Measurements from ENCODE around the gene INTS1.

The INTS1 gene

GRCh38 chr7:1503816-1504775 lies at the start of gene INTS1:
Gene INTS1, minus strand, starts transcription at chr7:1504389. Its CDS starts 429 bp downstream, at chr7:1503960.
- FAIRE-seq: peak; percentile 41

- FAIRE-seq: no peak
These were observed 49.5 kb upstream of the INTS1 start for GRCh38 chr7:1553512-1554210.

- FAIRE-seq: no peak
These were observed 48.0 kb upstream of the INTS1 start for GRCh38 chr7:1552200-1552599.

GRCh38 chr7:1550846-1551155 lies 46.6 kb upstream of the INTS1 start:
- no peak for FAIRE-seq

GRCh38 chr7:1550005-1550845 lies 46.0 kb upstream of the INTS1 start:
- FAIRE-seq: no peak

- no peak for FAIRE-seq
These were observed 45.3 kb upstream of the INTS1 start for GRCh38 chr7:1549357-1550004.

- FAIRE-seq: no peak
These were observed 44.8 kb upstream of the INTS1 start for GRCh38 chr7:1548944-1549343.

- FAIRE-seq: no peak
These were observed 44.2 kb upstream of the INTS1 start for GRCh38 chr7:1548438-1548831.

- no peak for FAIRE-seq
These were observed 43.7 kb upstream of the INTS1 start for GRCh38 chr7:1547777-1548437.

GRCh38 chr7:1546909-1547776 lies 43.0 kb upstream of the INTS1 start:
- no peak for FAIRE-seq

- FAIRE-seq: no peak
These were observed 42.2 kb upstream of the INTS1 start for GRCh38 chr7:1546274-1546908.

- FAIRE-seq: no peak
These were observed 41.4 kb upstream of the INTS1 start for GRCh38 chr7:1545417-1546246.

GRCh38 chr7:1544896-1545416 lies 40.8 kb upstream of the INTS1 start:
- no peak for FAIRE-seq

GRCh38 chr7:1544178-1544895 lies 40.1 kb upstream of the INTS1 start:
- no peak for FAIRE-seq

GRCh38 chr7:1543826-1544177 lies 39.6 kb upstream of the INTS1 start:
- no peak for FAIRE-seq

GRCh38 chr7:1542841-1543747 lies 38.9 kb upstream of the INTS1 start:
- no peak for FAIRE-seq

GRCh38 chr7:1542329-1542728 lies 38.1 kb upstream of the INTS1 start:
- no peak for FAIRE-seq
